HG02798 (cell line): ENCODE measurements around the gene PTGES2.

Source experiments
- ATAC-seq: cut with Tn5 transposase; IDR thresholded peaks from one replicate; pipeline ENCODE4 v1.9.1; 2021; ENCODE audit warnings: mild to moderate bottlenecking; ENCODE audit not compliant: unreplicated experiment, poor library complexity

Gene PTGES2

DNA sequence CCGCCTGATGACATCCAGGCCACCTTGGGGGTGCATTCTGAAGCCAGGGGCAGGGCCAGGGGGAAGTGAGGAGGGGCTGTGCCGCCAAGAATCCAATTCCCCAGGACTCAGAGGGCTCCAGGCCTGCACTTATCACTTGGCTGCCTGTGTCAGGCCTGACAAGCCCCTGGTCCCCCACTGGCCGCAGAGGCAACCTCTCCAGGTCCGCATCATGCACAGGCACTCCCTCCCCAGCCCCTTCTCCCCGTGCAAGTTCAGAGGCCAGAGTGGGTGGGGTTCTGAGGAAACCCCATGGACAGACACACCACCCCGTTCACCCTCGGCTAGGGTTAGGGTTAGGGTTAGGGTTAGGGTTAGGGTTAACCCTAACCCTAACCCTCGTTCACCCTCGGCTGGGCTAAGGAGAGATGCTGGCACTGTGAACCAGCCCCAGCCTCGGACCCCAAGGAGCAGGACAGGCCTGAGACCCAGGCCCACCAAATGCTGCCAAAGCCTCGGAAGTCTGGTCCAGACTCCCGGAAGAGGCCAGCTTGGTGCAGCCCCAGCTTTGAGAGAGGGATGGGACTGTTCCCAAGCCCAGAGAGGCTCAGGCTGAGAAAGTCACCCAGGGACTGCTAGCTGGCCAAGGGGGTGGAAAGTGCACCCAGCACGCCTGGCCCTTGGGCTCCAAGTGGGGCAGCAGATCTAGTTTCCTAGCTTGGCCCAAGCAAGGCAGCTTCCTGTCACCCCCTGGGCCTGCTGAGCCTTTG lies 26.6 kb upstream of the PTGES2 start:
- ATAC-seq = no peak

DNA sequence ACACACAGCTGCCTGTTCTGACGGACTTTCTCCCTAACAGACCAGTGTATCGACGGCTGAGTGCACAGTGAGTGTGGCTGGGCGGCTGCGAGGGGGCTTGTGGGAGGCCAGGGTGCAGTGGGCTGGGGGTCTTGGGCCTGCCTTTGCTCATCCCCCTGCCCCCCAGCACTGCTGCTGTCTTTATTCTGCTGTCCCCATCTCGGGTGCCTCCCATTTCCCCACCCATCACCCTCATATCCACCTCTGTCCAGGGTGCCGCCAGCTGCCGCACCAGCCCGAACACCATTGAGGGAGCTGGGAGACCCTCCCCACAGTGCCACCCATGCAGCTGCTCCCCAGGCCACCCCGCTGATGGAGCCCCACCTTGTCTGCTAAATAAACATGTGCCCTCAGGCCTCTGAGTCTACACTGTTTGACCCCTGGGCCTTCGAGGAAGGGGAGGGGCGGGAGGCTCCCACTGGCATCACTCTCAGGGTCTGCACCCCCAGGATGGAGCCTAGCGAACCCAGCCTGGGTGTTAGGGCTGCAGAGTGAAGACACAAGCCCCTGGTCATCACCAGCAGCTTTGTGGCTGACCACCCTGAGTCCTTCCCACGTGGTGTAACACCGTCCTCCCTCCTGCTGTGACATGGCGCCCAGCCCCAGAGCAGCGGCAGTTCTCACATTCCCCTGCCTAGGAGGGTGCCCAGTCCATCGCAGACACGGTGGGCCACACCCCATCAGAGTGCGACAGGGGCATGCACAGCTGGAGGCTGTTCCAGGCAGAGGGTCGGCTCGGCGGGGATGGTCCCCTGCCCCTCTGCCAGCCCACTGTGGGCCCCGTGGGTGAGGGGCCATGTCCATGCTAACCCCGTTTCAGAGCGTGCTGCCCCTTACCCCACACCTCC lies 25.8 kb upstream of the PTGES2 start:
- ATAC-seq = no peak

DNA sequence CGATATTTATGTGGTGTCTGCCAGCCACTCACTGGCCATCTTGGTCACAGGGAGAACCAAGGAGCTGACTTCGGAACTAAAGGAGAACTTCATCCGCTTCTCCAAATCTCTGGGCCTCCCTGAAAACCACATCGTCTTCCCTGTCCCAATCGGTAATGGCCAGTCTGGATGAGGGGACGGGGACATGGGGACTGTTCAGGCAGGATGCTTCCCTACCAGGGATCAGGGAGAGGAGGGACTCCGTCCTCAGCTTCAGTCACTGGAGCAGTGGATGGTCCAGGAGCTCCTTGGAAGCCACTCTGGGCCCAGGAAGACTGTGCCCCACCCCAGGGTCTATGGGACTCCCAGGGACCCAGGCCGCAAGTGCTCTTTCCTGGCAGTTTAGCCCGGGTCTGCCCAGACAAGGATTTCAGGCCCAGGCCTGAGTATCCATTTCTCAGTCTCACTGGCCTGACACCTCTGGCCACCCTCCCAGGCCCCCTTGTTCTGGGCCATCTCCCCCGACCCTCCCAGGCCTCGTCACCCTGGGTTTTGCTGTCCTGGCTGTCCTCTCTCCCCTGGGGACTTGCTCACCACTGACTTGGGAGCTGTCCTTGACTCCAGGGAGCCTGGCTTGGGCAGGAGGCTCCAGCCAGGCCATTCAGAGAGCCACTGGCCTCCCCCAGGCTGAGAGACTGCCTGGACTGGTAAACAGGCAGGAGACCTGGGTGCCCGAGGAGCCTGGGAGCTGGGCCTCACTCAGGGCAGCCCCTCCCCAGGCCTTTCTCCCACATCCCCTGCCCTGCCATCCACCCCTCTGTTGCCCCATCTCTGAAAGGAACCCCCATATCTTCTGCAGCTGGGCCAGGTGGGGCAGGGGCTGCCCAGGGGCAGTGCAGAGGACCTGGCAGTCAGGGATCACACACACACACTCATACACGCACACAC lies 24.9 kb upstream of the PTGES2 start:
- no peak for ATAC-seq

DNA sequence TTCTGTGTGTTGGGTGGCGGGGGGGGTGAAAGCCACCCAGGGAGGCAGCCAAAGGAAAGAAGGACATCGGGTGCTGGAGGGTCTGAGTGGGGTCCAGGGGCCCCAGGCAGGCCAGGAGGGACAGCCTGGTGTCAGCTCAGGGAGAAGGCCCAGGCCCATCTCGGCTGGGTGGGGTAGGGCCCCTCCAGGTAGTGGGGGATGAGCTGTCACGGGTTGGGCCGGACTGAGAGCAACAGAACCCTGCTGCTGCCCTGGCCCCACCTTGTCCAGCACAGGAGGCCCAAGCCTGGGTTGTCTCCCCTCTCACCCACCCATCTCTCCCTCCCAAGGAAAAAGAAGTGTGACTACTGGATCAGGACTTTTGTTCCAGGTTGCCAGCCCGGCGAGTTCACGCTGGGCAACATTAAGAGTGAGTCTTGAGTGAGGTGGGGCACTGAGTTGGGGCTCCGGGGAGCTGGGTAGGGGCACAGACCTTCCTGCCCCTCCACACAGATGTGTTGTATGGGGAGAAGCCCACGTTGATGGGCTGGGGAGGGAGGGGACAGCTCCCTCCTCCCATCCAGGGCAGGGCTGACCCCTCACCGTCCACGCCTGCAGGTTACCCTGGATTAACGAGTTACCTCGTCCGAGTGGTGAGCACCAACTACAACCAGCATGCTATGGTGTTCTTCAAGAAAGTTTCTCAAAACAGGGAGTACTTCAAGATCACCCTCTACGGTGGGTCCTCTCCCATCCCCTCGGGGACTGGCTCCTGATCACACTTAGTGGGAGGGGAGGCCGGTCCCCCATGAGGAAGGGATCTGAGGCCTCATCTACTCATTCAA lies 24.0 kb upstream of the PTGES2 start:
- no peak for ATAC-seq

DNA sequence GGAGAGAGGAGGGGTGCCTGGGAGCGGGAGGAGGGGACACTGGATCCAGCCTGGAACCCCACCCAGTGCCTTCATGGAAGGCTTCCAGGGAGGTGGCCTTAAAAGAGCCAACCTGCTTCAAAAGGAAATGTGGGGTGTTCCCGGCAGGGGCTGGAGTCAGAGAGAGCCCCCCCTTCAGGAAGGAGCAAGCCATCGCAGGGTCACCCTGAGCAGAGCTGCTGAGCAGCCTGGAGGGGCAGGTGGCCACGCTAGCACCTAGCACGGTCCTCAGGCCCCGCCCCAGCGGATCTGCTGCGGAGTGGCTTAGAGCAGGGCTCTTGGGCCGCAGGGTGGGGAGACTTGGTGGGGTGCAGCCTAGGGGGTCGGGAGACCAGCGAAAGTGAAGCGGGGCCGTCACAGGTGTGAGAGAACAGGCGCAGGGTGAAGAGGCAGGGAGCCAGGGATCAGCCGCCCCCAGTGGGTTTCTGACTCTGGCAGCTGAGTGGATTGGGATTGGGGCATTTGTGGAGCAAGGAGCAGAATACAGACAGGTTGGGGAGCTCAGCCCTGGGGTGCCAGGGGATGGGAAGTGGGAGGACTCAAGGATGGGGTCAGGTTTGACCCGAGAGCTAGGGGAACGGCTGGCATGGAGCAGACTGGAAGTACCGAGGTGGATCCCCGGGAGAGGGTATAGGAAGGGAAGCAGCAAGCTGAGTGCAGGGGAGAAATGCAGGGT lies 23.2 kb upstream of the PTGES2 start:
- ATAC-seq = no peak

DNA sequence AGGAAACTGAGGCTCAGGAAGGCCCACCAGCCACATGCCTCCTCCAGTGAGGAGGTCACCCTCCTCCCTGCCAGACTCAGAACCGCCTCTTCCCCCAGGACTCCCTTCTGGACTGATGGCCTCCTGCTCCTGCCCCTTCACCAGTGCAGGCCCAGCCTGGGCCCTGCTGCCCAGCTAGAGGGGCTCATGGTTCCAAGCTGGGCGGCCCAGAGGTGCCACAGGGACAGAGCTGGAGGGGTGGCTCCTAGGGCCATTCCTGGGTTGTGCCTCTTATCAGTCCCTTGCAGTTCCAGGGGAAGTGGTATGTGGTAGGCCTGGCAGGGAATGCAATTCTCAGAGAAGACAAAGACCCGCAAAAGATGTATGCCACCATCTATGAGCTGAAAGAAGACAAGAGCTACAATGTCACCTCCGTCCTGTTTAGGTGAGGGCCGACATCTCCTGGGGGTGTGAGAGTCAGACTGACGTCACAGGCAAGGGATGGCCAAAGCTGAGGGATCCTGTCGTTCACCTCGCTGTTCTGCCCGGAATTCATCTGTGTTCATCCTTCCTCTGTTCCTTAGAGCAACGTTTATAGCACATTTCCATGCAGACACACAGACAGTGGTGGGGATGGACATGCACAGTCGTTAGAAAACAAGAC lies 22.5 kb upstream of the PTGES2 start:
- ATAC-seq = no peak

DNA sequence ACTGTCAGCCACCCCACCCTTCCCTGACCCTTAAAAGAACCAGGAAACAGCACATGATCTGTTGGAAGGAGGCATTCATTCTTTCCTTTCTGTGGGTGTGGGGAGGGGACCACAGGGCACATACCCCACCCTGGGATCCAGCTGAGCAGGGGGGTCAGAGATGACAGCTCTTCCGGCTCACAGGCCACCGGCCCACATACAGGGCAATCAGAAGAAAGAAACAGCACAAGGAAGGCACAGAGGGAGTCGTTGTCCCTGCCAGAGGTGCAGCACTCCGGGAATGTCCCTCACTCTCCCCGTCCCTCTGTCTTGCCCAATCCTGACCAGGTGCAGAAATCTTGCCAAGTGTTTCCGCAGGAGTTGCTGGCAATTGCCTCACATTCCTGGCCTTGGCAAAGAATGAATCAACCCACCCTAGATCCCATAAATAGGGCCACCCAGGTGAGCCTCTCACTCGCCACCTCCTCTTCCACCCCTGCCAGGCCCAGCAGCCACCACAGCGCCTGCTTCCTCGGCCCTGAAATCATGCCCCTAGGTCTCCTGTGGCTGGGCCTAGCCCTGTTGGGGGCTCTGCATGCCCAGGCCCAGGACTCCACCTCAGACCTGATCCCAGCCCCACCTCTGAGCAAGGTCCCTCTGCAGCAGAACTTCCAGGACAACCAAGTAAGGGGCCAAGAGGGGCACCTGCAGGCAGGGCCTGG lies 21.6 kb upstream of the PTGES2 start, which contains the start of gene LCN2:
TSS of gene LCN2 (plus strand) at position 453 of the 701 bp plus-strand sequence. CDS start at position 526, 73 bp downstream.
- no peak for ATAC-seq

DNA sequence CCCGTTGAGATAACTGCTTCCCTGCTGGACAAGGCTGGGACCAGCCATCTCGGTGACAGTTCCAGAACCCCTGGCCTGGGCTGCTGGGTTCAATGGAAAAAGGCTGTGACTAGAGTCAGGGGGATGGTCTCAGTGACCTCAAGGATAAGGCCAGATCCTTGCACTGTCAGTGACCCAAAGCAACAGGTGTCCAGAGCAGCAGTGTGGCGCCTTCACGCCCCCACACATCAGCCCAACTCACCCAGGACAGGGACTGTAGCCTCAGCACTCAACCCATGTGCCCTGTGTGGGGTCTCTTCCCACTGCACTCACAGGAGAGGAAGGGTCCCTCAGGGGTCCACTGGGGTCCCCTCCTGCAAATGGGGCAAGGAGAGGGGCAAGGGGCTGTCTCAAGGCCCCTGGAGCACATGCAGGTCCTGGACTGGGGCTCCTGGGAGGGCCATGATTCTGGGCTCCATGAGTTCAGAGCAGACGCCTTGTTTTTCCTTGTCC lies 21.0 kb upstream of the PTGES2 start:
- ATAC-seq = no peak

DNA sequence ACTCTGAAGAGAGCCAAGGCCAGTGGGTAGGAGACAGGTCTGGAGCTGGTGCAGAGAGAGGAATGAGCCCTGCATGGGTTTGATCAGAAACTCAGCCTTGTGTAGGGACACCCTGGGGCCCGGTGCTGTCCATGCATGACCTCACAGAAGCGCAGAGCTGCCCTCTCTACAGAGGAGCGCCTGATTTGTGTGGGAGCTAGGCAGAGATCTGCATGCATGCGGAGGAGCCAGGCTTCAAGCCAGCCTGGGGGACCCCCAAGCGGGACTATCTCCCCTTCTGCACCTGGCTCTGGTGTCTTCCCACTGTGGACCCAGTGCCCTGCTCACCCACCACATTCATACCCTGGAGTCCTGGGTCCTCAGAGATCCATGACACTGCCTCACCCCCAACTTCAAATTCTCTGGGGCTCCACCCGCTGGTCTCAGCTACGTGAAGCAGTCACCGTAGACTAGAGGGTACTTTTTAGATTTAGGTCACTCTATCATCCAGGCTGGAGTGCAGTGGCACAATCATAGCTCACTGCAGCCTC lies 19.1 kb upstream of the PTGES2 start:
- ATAC-seq = no peak

DNA sequence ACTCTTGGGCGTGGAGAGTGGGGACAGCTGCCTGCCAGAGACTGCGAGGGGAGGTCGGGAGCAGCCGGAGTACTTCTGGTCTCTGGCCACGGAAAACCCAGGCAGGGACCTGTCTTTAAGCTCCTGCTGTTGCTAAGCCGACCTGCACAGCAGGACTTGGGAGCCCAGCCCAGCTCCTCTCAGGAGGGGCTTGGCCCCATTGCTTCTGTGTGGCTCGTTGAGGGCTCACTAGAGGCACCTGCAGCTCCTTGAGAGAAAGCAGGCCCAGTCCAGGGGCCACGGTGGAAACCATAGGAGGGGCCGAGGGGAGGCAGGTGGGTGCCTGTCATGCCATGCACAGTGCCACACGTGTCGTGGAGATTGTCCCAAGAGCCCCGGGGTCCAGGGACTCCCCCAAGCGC lies 18.4 kb upstream of the PTGES2 start:
- no peak for ATAC-seq

DNA sequence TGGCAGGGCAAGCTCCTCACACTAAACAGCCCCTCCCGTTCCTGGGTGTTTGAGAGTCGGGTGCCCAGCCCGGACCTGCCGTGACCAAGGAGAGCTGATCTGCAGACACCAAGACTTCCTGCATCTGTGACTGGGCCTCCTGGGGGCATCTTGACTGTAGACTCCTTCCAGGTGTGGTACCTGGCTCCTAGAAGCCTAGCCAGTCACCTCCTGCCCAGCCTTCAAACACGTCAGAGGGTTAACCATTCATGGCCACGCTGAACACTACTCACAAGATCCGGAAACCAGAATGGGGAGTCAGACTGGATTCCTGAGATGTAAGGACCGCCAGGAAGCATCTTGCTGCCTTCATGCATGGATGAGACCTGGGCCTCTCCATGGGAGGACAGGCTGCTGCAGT lies 18.0 kb upstream of the PTGES2 start:
- no peak for ATAC-seq

DNA sequence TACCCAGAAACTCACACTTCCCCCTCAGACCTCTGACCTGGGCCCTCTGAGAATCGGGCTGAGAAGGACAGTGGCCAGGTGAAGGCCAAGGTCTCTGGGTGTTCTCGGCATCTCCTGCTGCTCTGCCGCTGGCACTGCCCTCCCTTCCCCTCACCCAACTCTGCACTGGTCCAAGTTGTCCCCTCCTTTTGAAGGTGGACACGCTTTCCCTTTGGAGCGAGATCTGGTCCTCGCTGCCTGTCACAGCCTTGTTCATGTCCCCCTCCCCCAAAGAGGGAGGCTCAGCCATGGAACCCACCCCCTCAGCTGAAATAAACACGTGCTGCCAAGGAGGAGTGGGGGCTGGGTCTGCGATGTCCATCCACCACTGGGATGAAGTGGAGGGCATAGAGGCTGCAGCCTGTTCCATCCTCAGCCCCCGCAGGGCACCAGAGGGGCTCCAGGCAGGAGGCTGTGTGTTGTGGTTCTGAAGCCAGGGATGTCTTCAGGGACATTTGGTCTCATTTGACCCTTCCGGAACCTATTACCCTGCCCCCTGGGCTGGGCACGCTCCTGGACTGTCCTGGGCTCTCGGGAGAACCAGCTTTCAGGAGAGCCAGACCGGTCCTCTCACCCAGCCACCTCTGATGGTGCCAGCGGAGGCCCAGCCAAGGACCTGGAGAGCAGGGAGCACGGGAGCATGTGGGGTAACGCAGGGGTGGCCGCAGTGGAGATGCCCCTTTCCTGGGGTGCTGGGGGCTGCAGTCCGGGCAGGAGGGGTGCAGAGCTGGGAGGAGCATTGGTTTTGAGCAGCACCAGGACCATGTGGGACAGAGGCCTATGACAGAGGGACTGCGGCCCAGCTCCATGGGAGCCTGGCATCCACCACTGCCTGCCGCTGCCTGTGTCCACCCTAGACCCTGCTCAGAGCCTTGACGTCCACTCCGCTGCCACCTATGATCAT lies 17.0 kb upstream of the PTGES2 start:
- ATAC-seq = no peak

DNA sequence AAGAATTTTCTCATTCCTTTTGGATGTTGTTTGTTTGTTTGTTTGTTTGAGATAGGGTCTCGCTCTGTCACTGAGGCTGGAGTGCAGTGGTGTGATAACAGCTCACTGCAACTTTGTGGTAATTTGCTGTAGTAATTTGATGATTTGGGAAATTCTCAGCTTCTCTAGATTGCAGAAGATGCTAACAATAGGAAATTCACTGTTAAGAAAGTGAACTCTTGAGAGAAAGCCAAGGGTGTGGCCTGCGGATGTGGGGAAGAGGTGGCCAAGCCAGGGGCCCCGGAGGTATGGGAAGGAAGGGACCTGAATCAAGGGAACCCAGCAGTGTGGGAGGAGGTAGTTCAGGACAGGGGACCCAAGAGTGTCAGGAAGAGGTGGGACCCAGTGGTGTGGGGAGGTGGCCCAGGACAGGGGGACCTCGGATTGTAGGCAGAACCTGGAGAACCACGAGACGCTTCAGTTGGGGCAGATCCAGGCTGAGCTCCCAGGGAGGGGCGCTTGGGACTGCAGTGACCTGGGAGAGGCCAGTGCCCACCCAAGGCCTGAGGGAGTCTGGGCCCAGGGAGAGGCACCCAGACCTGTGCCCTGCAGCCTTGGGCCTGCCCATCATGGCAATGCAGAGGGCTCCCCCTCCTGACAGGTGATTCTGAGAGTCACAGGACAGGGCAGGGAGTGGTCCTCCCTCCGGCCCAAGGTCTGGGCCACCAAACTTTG lies 16.2 kb upstream of the PTGES2 start:
- ATAC-seq = no peak

DNA sequence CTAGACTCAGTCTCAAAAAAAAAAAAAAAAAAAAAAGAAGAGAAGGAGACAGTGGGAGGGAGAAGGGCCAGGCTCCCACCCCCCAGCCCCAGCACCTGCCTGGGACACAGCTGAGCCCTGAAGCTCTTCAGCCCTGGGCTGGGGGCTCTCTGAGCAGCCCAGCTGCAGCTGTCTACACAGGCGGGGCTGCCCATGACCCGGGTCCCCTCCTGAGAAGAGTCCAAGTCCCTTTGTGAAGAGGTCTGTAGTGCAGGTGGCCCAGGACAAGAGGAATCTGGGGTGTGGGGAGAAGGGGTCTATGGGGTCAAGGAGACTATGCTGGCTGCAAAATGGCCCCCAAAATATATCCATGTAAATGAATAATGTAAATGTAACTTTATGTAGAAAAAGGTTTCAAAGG lies 15.1 kb upstream of the PTGES2 start:
- no peak for ATAC-seq

DNA sequence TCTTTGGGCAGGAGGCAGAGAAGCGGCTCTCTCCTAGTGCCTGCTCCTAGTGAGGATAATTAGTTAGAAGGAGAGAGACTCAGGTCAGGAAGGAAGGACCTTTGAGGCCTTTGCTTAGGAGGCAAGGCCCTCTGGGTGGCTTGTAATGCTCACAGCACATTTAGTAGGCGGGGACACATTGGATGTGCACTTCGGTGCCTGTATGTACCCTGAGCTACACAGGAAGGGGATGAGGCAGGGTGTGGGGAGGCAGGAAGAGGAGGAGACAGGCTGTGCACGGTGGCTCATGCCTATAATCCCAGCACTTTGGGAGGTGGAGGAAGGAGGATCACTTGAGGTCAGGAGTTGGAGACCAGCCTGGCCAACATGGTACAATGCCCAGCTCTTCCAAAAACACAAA lies 14.5 kb upstream of the PTGES2 start:
- ATAC-seq = no peak

DNA sequence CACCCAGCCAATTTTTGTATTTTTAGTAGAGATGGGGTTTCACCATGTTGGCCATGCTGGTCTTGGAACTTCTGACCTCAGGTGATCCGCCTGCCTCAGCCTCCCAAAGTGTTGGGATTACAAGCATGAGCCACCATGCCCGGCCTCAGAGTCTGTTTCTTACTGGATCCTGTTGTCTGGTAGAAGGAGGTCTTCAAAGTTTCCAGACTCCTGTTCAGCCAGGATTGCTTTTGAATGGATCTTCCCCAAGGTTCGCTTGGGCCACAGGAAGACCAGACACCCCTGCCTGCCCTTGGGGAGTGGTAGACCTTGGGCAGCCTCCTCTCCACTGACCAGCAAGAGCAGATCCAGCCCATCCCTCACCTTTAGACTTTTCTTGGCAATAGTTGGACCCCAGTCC lies 14.1 kb upstream of the PTGES2 start:
- ATAC-seq = no peak
